Esophagus (tissue), 2 donors: ENCODE data around the gene HDGFL2. TPM values are rescaled to one million over a fixed set of nuclear protein-coding genes. Genes with fewer than 3 reads are reported as not detected.

Experiments used
- H3K27ac ChIP-seq, 2 donors: one replicate each; pipeline ENCODE4 v1.5.1; 2013; ENCODE audit warnings: low read depth in 2 of 2, mild to moderate bottlenecking in 2 of 2, inconsistent platforms in 1 of 2, low read length in 1 of 2, moderate library complexity in 1 of 2
- H3K27me3 ChIP-seq, 2 donors: one replicate each; pipeline ENCODE4 v1.6.1; 2013; ENCODE audit warnings: low read length in 2 of 2, control low read depth in 1 of 2, mild to moderate bottlenecking in 1 of 2; ENCODE audit not compliant: insufficient read depth in 2 of 2, control insufficient read depth in 1 of 2
- H3K36me3 ChIP-seq, 2 donors: one replicate each; pipeline ENCODE4 v1.6.1; 2013; ENCODE audit warnings: low read length in 1 of 2; ENCODE audit not compliant: control insufficient read depth in 2 of 2, insufficient read depth in 2 of 2
- H3K4me1 ChIP-seq, 2 donors: one replicate each; pipeline ENCODE4 v1.6.1; 2013; ENCODE audit warnings: low read length in 1 of 2; ENCODE audit not compliant: control insufficient read depth in 2 of 2, insufficient read depth in 2 of 2
- H3K4me3 ChIP-seq, 2 donors: one replicate each; pipeline ENCODE4 v1.5.1; 2013; ENCODE audit warnings: low read length in 2 of 2, mild to moderate bottlenecking in 2 of 2, low read depth in 1 of 2, moderate library complexity in 1 of 2
- H3K9me3 ChIP-seq, 2 donors: one replicate each; pipeline ENCODE4 v1.6.1; 2013; ENCODE audit warnings: mild to moderate bottlenecking in 2 of 2, low read depth in 1 of 2, low read length in 1 of 2, moderate library complexity in 1 of 2; ENCODE audit not compliant: control insufficient read depth in 2 of 2, insufficient read depth in 1 of 2
- WGBS, 2 donors: extraction: QIAGEN DNeasy Blood & Tissue Kit; methylation state at CpG; one replicate each; pipeline ENCODE4 v1.1.7; 2013; 5-methylcytosine and 5-hydroxymethylcytosine counted together
- polyA plus RNA-seq, 2 donors: library from polyadenylated mRNA; stranded (reverse); fragments of 200-250 nt; gene quantifications; one replicate each; pipeline ENCODE4 v1.2.3, GENCODE V29; 2013
- donor health status: healthy with polysubstance abuse.
- donor health status: Bipolar disorder and iron deficiency.

HDGFL2 gene
- polyA plus RNA-seq, 2 donors, result 23.3 to 57.5 TPM

- 86 to 87% methylated on average over 27 of the region's 27 CpGs for WGBS, 2 donors
- H3K36me3 ChIP-seq, result peaks cover 0 to 2% of the 10 kb centered on the region in 2 donors
- H3K4me1 ChIP-seq, result no peaks in the 10 kb centered on the region
- no peak overlapping the region for H3K27ac ChIP-seq
- no peaks in the 10 kb centered on the region for H3K9me3 ChIP-seq
- no peaks in the 10 kb centered on the region for H3K27me3 ChIP-seq
- no peak overlapping the region for H3K4me3 ChIP-seq
These were observed 39.4 kb downstream of the HDGFL2 start for GRCh38 chr19:4511300-4512054.

- H3K4me3 ChIP-seq, result no peak overlapping the region
- no peaks in the 10 kb centered on the region for H3K9me3 ChIP-seq
- no peak overlapping the region for H3K27ac ChIP-seq
- H3K36me3 ChIP-seq, result peaks cover 0 to 2% of the 10 kb centered on the region in 2 donors
- no peaks in the 10 kb centered on the region for H3K27me3 ChIP-seq
- H3K4me1 ChIP-seq, result no peaks in the 10 kb centered on the region
- WGBS, 2 donors, result 90 to 91% methylated on average over 17 of the region's 17 CpGs
These were observed 40.0 kb downstream of the HDGFL2 start for GRCh38 chr19:4512070-4512469.

GRCh38 chr19:4513248-4513647 is 41.2 kb downstream of the HDGFL2 start:
- Histone ChIP-seq H3K27ac (no peak overlapping the region), H3K27me3 (no peaks in the 10 kb centered on the region), H3K4me3 (no peak overlapping the region), H3K4me1 (no peaks in the 10 kb centered on the region), H3K9me3 (no peaks in the 10 kb centered on the region), H3K36me3 (peaks cover 0 to 2% of the 10 kb centered on the region in 2 donors)
- WGBS, 2 donors, result 90 to 91% methylated on average over 17 of the region's 17 CpGs

GRCh38 chr19:4515732-4516131 is 43.6 kb downstream of the HDGFL2 start:
- Histone ChIP-seq H3K4me1 (peaks cover 8 to 12% of the 10 kb centered on the region in 2 donors), H3K4me3 (no peak overlapping the region), H3K36me3 (peaks cover 0 to 2% of the 10 kb centered on the region in 2 donors), H3K27ac (no peak overlapping the region), H3K9me3 (no peaks in the 10 kb centered on the region), H3K27me3 (no peaks in the 10 kb centered on the region)
- 85 to 87% methylated on average over 5 of the region's 5 CpGs for WGBS, 2 donors

GRCh38 chr19:4516199-4516938 is 44.3 kb downstream of the HDGFL2 start:
- Histone ChIP-seq H3K27me3 (no peaks in the 10 kb centered on the region), H3K4me3 (no peak overlapping the region), H3K4me1 (peaks cover 8 to 12% of the 10 kb centered on the region in 2 donors), H3K27ac (no peak overlapping the region), H3K9me3 (no peaks in the 10 kb centered on the region), H3K36me3 (peaks cover 0 to 2% of the 10 kb centered on the region in 2 donors)
- 69 to 71% methylated on average over 14 of the region's 14 CpGs for WGBS, 2 donors

GRCh38 chr19:4516939-4517300 is 44.8 kb downstream of the HDGFL2 start:
- Histone ChIP-seq H3K27me3 (no peaks in the 10 kb centered on the region), H3K27ac (peak overlapping the region in 1 of 2 donors; percentile 38), H3K4me3 (no peak overlapping the region), H3K9me3 (no peaks in the 10 kb centered on the region), H3K4me1 (peaks cover 8 to 12% of the 10 kb centered on the region in 2 donors), H3K36me3 (peaks cover 0 to 2% of the 10 kb centered on the region in 2 donors)
- 41 to 56% methylated on average over 6 to 8 of the region's 8 CpGs for WGBS, 2 donors

GRCh38 chr19:4517451-4518057 is 45.5 kb downstream of the HDGFL2 start:
- Histone ChIP-seq H3K9me3 (no peaks in the 10 kb centered on the region), H3K36me3 (peaks cover 0 to under 1% of the 10 kb centered on the region in 2 donors), H3K27me3 (no peaks in the 10 kb centered on the region), H3K27ac (peak overlapping the region in 1 of 2 donors; percentile 66), H3K4me1 (peaks cover 8 to 12% of the 10 kb centered on the region in 2 donors), H3K4me3 (peak overlapping the region; percentile 8 to 24)
- 83% methylated on average over 24 of the region's 24 CpGs for WGBS, 2 donors

GRCh38 chr19:4518345-4519171 is 46.5 kb downstream of the HDGFL2 start, which contains the start of gene PLIN4:
TSS of gene PLIN4 (minus strand) at chr19:4518486. CDS start at chr19:4518272, 214 bp downstream.
- Histone ChIP-seq H3K27ac (peak within 1 kb of the TSS; percentile 45 to 90), H3K4me3 (peak within 1 kb of the TSS; percentile 8 to 24), H3K36me3 (no peaks in the 10 kb centered on the region), H3K27me3 (no peaks in the 10 kb centered on the region), H3K9me3 (no peaks in the 10 kb centered on the region), H3K4me1 (peaks cover 8 to 12% of the 10 kb centered on the region in 2 donors)
- 44 to 56% methylated on average over 34 of the region's 34 CpGs for WGBS, 2 donors

- WGBS, 2 donors, result 69 to 84% methylated on average over 6 of the region's 6 CpGs
These were observed 47.0 kb downstream of the HDGFL2 start for GRCh38 chr19:4519172-4519496.

More at GRCh38 chr19:4519172-4519496, 47.0 kb downstream of the HDGFL2 start:
- H3K36me3 ChIP-seq, result no peaks in the 10 kb centered on the region
- no peak overlapping the region for H3K4me3 ChIP-seq
- H3K27me3 ChIP-seq, result no peaks in the 10 kb centered on the region
- peaks cover 8 to 12% of the 10 kb centered on the region in 2 donors for H3K4me1 ChIP-seq
- H3K9me3 ChIP-seq, result no peaks in the 10 kb centered on the region
- peak overlapping the region; percentile 45 to 90 for H3K27ac ChIP-seq
